Mucosa of descending colon (tissue), 3 donors: Measurements from ENCODE around the gene SEMA3C. TPM values are rescaled to one million over a fixed set of nuclear protein-coding genes. Genes with fewer than 3 reads are reported as not detected.

Experiments used
- ATAC-seq: fragments of 200-7000 bp; cut with Tn5 transposase; one replicate; pipeline ENCODE4 v1.9.1; 2020; ENCODE audit warnings: mild to moderate bottlenecking, moderate library complexity
- DNase-seq, 3 donors: peaks; one replicate each; pipeline ENCODE4 v3.0.0-alpha.2; 2020
- H3K36me3 ChIP-seq: fragments of 200-600 bp; one replicate; pipeline ENCODE4 v1.8.0; 2021; ENCODE audit warnings: low read depth, mild to moderate bottlenecking
- H3K4me1 ChIP-seq: fragments of 200-600 bp; one replicate; pipeline ENCODE4 v1.8.0; 2021; ENCODE audit warnings: low read depth, mild to moderate bottlenecking
- H3K4me3 ChIP-seq: fragments of 200-600 bp; one replicate; pipeline ENCODE4 v1.8.0; 2021; ENCODE audit warnings: mild to moderate bottlenecking
- H3K9me3 ChIP-seq: fragments of 200-600 bp; one replicate; pipeline ENCODE4 v1.8.0; 2021; ENCODE audit warnings: mild to moderate bottlenecking
- intact Hi-C, 2 donors: fragments of 100-400 bp; cut with DNase I in 1 of 2; cut with micrococcal nuclease in 1 of 2; formaldehyde crosslinking; loops; one replicate each; pipeline versions ENCODE4 v1.11.0 to v1.11.1; 2022; cut with DNase I, micrococcal nuclease
- total RNA-seq, 3 donors: library from RNA; stranded (reverse); fragmentation: NEBNext Ultra II Directional in 2 of 3; extraction: Animal tissue kit (Norgen Biotek cat#: 25700) in 2 of 3; gene quantifications; one replicate each; pipeline versions ENCODE4 v1.2.1 to v1.2.4, GENCODE V29; 2021 to 2023
- TF ChIP-seq, protein P1 (sequence below): fragments of 200-600 bp; IDR thresholded peaks from one replicate; pipeline ENCODE4 v1.8.0; 2022; ENCODE audit warnings: antibody characterized with exemption, mild to moderate bottlenecking
- donor health status: DM: no; HTN: no; CAD: no; lungs with moderate emphysema.
- donor health status: DM: no; HTN: no; CAD: no.
- donor health status: DM: no; HTN: yes; CAD: no.

The SEMA3C gene
- total RNA-seq, 3 donors from 2014 or later: 72.4 to 150 (median 83.7) TPM

DNA sequence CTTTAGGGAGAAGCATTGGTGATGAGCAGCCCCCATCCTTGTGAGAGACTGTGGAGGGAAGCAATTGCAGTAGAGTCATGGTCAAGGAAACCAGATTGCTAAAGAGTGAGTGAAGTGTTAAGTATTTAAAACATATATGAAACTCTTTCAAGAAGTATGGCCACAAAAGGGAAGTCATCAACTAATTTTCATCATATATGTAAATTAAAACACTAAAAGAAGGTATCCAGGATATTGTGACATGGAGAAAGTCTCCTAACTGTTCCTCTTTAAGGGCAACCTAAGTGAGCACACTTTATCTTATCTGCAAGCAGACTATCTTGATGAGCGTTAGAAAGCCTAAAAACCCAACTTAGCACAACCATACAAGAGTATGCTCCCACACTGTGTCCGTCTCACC lies 210.7 kb downstream of the SEMA3C start:
- no peaks in the 10 kb centered on the region for H3K9me3 ChIP-seq
- H3K4me3 ChIP-seq: no peak overlapping the region
- no peaks in the 10 kb centered on the region for H3K36me3 ChIP-seq
- ATAC-seq: no peak
- TF ChIP-seq, protein P1, sequence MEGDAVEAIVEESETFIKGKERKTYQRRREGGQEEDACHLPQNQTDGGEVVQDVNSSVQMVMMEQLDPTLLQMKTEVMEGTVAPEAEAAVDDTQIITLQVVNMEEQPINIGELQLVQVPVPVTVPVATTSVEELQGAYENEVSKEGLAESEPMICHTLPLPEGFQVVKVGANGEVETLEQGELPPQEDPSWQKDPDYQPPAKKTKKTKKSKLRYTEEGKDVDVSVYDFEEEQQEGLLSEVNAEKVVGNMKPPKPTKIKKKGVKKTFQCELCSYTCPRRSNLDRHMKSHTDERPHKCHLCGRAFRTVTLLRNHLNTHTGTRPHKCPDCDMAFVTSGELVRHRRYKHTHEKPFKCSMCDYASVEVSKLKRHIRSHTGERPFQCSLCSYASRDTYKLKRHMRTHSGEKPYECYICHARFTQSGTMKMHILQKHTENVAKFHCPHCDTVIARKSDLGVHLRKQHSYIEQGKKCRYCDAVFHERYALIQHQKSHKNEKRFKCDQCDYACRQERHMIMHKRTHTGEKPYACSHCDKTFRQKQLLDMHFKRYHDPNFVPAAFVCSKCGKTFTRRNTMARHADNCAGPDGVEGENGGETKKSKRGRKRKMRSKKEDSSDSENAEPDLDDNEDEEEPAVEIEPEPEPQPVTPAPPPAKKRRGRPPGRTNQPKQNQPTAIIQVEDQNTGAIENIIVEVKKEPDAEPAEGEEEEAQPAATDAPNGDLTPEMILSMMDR: no peak
- intact Hi-C loops: loop anchor here in 1 of 2 donors (10.0 kb wide), 1 partner anchor 207 kb away; the partner anchor contains the start of gene SEMA3C
- no peak for DNase-seq
- H3K4me1 ChIP-seq: no peaks in the 10 kb centered on the region

DNA sequence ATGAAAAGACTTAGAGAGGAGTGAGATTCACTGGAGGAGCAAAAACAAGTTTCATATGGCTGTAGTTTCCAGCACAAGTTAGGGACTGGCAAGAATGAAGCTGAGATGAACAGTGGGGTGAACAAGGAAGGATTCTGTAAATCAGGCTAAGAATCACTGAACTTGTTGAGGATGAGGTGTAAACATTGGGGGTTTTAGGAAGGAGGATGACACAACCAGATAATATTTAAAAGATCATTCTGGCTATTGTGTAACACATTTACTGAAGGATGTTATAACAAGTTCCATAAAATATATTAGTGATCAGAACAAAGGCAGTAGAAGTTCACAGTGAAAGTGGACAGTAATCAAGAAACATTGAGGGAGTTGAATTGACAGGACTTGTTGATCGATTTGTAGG lies 211.5 kb downstream of the SEMA3C start:
- intact Hi-C loops: loop anchor here in 1 of 2 donors (10.0 kb wide), 1 partner anchor 207 kb away; the partner anchor contains the start of gene SEMA3C
- TF ChIP-seq, protein P1: no peak
- H3K9me3 ChIP-seq: no peaks in the 10 kb centered on the region
- no peak for DNase-seq
- no peaks in the 10 kb centered on the region for H3K4me1 ChIP-seq
- no peak for ATAC-seq
- no peak overlapping the region for H3K4me3 ChIP-seq
- H3K36me3 ChIP-seq: no peaks in the 10 kb centered on the region

DNA sequence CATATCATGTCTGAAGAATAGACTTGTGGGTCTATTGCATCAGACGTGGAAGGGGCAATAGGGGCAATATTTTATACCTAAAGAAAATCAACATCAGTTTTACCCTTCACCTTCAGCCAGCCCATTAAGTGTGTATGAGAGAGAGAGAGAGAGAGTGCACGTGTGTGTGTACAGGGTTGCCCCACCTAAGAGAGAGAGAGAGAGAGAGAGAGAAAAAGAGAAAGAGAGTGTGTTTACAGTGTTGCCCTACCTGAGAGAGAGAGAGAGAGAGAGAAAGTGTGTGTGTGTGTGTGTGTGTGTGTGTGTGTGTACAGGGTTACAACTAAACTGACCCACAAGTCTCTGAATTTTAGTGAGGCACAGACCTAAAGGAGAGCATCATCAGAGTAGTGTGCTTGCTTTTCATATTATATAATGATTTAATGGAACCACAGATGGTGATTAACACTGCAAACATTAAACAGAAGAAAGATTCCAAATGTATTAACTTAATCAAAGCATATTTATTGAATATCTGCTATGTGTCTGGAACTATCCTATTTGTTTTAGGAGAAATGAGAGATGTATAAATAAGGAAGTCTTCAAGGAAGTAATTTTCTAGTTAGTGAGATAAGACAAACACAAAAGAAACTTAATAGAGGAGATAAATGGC lies 213.6 kb downstream of the SEMA3C start:
- Histone ChIP-seq H3K4me1 (no peaks in the 10 kb centered on the region), H3K4me3 (no peak overlapping the region), H3K36me3 (no peaks in the 10 kb centered on the region), H3K9me3 (no peaks in the 10 kb centered on the region)
- peak; percentile 31 for ATAC-seq
- intact Hi-C loops: loop anchor here in 1 of 2 donors (10.0 kb wide), 1 partner anchor 210 kb away; the partner anchor contains the start of gene SEMA3C
- no peak for DNase-seq
- TF ChIP-seq, protein P1: no peak

DNA sequence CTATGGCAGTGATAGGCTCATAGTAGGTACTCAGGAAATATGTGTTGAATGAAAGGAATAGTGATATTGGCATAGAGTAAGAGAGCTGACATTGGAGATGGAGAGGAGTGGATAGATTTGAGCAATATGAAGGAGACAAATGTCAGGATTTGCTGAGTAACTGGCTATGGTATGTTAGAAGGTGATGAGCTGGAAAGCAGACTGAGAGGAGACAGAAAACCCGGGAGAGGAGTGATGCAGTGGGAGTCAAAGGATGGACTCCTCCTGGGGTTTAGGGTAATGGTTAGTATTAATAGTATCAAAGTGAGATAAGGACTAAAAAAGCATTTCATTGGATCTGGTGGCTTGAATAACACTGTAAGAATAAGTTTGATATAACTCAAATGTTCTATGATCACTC lies 215.6 kb downstream of the SEMA3C start:
- Histone ChIP-seq H3K4me1 (no peaks in the 10 kb centered on the region), H3K36me3 (no peaks in the 10 kb centered on the region), H3K9me3 (no peaks in the 10 kb centered on the region), H3K4me3 (no peak overlapping the region)
- intact Hi-C loops: loop anchor here (5.0 to 10.0 kb wide), 2 partner anchors 212 to 769 kb away; partner anchors contain the start of gene SEMA3C (in 1 of the 2)
- ATAC-seq: no peak
- no peak for DNase-seq
- TF ChIP-seq, protein P1: no peak

DNA sequence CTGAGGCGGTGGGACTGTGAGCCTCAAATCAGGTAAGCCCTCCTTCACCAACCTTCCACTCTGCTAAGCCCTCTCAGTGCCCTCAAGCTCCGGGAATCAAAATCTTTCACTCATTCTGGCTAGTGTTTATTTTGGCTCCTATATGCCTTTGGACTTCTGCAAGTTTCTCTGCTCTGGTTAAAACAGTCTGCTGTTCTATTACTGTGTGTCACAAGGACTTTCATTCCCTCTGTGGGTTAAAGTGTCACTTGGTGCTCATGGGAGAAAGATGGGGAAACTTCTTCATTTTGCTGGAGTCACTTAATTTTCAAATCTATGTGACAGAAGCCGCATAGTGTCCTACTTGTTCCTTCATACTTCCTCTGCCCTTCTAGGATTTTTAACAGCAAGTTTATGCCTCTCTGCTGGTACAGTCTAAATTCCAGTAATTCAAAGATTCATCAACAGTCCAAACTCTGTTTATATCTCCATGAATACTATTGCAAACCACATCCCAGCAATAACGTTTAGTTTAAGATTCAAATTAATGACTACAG lies 219.1 kb downstream of the SEMA3C start:
- TF ChIP-seq, protein P1: no peak
- DNase-seq (no peak), ATAC-seq (no peak)
- H3K4me3 ChIP-seq: no peak overlapping the region
- no peaks in the 10 kb centered on the region for H3K36me3 ChIP-seq
- H3K4me1 ChIP-seq: no peaks in the 10 kb centered on the region
- intact Hi-C loops: loop anchor here (5.0 to 10.0 kb wide), 3 partner anchors 215 to 773 kb away; partner anchors contain the start of gene SEMA3C (in 1 of the 2)
- no peaks in the 10 kb centered on the region for H3K9me3 ChIP-seq
